Astrocyte (in vitro differentiated cells and primary cell): ENCODE results near the gene RBM19.

Experiments
- CTCF ChIP-seq: IDR thresholded peaks from 2 replicates; pipeline ENCODE4 v1.5.1; 2011; ENCODE audit warnings: low read depth, mild to moderate bottlenecking, inconsistent platforms, low read length, moderate library complexity; ENCODE audit not compliant: insufficient read depth
- EZH2 ChIP-seq: IDR thresholded peaks from 2 replicates; pipeline ENCODE4 v1.6.1; 2012; ENCODE audit warnings: mild to moderate bottlenecking, low read length, inconsistent platforms; ENCODE audit not compliant: insufficient read depth

DNA sequence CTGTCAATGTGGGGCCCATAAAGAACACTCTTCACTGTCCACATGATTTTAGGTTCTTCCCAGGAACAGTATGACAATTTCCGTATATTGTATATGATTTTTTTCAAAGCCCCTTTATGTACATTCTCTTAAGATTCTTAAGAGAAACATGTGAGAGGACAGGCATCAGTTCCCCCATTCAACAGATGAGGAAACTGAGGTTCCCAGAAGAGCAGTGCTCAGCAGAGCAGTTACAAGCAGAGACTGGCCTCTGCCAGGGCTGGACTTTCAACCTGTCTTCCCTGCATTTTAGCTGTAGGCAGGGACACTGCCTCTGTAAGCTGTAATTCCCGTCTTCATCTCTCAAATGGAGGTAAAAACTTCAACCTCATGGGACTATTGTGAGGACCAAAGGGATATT, 77.7 kb downstream of the RBM19 start:
- TF ChIP-seq CTCF (no peak), EZH2 (no peak)
